Measurements from ENCODE around the gene RFFL.

RFFL gene

DNA sequence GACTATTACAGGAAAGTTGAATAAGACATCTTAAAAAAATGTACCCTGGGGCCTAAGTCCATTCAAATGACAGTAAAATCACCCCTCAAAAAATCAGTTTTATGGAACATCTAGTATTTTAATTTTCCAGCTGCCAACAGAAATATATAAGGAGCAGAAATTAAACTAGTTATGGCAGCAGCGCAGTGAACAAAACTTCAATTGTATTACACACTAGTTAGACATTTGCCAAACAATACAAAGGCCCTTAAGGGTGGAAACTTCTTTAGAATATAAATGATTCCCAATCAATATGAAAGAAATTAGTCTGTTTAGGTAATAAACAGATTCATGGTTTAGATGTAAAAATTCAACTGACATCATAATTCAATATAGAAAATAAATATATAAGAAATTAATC, 18.1 kb upstream of the RFFL start:
- no peak for DNase-seq (ENCODE audit: low spot score)

DNA sequence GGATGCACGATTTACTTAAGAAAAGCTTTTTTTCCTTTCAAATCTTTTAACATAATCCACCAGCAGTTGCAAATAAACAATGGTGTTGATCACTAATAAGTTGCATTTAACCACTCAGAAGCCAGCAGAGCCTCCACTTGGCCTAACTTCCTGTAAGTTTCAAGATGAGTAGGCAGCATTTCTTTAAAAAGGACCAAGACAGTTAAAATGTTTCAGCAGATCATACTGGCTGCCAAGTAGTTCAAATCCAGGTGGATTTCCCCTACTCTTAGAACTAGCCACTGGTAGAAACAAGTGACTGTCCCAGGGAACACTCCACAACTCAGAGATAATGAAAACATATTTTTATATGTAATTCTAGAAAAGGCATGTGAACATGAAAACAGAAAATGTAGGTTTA, 17.0 kb upstream of the RFFL start:
- peak; percentile 32 for DNase-seq (ENCODE audit: low spot score)

DNA sequence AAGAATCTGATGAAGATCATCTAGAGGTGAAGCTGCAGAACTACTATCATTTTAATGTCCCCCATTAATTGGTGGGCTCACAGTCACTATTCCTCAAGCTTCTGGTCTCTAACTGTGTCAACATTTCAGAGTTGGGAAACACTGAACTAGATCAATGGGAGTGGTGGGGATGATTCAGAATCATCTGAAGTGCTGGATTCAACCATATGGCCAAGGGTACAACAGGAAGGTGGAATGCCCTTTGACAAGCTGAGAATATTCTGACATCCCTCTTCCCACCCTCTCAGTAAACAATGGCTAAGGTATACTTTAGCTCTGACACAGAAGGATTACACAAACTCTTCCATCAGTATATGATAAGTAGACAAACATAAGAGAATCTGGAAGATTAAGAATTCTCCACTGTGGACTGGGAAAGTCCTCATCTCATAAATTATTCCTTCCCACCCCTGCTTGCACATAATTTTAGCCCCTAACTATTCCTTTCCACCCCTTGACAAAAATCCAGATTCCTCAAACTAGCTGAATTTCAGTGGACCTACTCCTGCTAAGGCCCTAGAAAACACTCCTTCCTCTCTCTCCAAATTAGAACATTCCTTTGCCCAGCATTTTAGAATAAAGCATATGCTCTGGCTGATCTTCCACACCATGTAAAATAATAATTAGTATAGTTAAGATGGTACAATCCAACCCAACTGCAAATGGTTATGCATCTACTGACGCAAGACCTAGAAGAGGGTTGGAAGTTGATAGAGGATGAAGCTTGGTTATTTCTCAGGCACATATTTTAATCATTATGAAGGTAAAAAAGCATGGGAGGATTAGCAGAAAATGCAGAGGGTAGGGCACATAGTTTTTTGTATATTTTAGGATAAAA, 16.3 kb upstream of the RFFL start:
- DNase-seq (ENCODE audit: low spot score): no peak

DNA sequence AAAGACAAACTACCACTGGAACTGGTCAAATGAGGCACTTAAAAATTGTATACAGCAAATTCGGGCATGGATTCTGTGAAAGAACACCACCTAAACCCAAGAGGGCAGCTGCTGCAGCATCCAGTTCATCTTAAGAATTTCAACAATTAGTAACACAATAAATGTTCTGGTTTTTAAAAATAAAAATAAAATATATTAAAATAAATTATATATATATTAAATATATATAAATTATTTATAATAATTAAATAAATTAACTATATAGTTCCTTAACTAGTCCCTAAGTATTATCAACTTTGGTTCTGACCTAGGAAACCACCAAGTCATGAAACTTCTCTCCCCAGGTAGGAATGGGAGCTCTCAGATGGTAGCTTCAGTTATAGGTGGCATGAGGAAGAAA, 13.4 kb upstream of the RFFL start:
- no peak for DNase-seq (ENCODE audit: low spot score)

DNA sequence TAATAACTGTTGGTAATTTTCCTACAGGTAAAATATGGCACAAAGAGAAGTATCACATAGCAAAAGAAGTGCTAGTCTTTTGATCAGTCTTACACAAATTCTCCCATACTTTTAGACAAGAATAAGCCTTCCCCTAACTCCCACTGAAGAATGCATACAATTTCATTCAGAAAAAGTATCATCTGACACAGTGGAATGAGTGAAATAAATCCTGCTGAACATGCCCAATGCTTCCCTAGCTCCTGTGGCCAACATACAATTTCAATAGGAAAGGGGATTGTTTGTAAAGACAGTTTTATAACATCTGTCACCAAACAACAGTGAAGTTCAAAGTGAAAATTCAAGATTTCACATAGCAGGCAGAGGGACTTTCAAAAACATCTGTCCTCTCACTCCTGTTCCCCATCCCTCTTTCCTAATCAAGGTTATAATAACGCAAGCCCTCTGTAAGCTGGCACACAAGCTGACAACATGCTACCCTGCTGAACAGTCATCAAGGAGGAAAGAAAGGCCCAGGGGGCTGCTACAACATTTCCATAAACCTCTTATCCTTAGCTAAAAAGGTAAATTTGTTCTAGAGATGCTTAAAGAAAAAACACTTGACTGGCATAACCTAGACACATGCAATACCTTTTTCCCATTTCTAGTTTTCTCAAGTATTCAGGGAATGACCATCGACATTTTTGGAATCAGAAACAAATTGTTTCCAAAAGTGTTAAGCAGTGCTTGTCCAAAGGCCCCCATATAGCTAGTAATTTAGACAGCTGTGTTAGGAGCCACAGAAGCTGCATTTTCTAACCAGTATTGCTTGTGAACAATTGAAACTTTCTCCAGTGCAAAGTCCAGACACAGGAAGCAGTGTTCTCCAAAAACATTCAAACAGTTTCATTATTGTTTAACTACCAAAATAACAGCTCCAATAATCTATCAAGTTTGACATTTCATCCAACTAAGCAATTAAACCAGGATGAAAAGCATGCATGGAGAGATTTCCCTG, 11.5 kb upstream of the RFFL start:
- DNase-seq (ENCODE audit: low spot score): no peak

DNA sequence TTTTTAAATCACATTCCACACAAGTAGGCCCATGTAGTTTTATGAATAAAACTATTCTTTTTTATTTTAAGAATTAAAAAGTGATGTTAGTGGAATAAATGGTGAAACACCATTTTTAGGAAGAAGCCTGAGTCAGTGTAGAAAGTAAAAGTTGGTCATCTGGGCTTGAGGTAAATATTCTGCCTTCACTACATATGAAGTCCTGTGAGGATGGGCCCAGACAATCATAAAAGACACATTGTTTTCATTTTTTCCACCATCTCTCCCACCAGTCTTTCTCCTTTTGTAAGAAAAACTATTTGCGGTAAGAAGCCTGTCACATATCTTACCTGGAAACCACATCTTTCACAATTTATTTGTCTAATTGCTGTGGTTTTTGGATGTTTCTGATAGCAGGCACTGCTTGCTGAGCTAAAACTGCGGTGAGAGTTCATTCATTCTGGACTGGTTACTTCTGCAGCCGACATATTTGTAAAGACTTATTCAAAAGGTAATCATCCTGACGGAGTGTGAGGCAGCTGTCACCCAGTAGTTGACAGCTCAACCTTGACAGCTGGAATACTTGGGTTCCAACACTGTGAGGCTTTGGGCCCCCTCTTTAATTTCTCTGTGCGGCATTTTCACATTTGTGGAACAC, 10.6 kb upstream of the RFFL start:
- peak; percentile 47 for DNase-seq (ENCODE audit: low spot score)

DNA sequence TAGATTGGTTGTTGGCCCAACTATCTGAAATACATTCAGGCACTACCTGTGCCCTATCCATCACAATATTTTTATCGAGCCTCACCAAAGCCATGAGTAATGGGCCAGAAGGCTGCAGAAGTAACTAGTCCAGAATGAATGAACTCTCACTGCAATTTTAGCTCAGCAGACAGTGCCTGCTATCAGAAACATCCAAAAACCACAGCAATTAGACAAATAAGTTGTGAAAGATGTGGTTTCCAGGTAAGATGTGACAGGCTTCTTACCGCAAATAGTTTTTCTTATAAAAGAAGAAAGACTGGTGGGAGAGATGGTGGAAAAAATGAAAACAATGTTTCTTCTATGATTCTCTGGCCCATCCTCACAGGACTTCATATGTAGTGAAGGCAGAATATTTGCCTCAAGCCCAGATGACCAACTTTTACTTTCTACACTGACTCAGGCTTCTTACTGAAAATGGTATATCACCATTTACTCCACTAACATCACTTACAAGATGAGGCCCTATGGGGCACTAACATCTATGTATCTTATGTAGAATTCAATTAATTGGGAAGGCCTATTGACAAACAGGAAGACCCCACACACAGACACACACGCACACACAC, 9.8 kb upstream of the RFFL start:
- peak; percentile 70 for DNase-seq (ENCODE audit: low spot score)

DNA sequence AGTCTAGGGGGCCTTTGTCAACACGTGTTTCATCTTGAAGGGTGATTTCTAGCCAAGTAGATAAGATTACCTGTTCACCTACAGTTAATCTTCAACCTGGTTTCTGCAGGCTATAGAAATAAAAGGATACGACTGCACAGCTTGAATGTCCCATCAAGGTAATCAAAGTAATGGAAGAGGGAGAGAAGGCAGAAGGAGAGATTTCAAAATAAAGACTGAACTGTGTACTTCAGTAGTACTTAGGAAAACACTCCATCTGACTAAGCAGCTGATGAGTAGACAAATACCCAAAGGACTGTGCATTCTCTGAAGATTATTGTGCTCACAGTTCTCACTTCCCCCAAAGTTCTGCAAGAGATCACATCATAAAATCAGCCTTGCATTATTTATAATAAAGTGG, 5.8 kb upstream of the RFFL start:
- DNase-seq (ENCODE audit: low spot score): no peak

DNA sequence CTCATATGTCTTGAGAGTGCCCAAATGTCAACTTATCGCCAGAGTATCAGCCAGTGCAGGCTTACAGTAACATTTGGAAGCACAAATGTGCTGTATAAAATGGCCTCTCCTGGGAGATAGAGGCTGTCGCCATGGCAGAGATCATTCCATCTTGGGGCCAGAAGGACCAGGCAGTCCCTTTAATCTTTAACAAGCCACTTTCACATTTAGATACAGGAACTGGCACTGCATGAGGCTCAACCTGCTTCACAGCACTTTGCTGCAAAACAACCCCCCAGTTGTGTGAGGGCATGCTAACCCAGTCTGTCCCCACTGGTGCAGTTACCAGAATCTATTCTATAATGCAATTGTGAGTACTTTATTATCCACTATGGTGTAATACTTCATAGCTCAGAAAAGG, 4.7 kb upstream of the RFFL start:
- no peak for DNase-seq (ENCODE audit: low spot score)

DNA sequence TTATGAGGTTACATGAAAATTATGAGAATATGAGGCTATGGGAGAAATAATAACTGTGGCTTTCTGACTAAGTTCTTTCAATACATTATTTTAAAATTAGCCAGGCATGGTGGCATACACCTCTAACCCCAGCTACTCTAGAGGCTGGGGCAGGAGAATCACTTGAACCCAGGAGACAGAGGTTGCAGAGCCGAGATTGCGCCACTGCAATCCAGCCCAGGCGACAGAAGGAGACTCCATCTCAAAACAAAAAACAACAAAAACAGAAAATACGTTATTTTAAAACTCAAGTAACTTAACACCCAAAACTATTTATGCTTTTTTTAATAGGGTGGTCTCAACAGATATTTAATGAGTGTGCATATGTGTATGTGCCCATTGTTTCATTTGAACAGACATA, 2.4 kb upstream of the RFFL start:
- no peak for DNase-seq (ENCODE audit: low spot score)

DNA sequence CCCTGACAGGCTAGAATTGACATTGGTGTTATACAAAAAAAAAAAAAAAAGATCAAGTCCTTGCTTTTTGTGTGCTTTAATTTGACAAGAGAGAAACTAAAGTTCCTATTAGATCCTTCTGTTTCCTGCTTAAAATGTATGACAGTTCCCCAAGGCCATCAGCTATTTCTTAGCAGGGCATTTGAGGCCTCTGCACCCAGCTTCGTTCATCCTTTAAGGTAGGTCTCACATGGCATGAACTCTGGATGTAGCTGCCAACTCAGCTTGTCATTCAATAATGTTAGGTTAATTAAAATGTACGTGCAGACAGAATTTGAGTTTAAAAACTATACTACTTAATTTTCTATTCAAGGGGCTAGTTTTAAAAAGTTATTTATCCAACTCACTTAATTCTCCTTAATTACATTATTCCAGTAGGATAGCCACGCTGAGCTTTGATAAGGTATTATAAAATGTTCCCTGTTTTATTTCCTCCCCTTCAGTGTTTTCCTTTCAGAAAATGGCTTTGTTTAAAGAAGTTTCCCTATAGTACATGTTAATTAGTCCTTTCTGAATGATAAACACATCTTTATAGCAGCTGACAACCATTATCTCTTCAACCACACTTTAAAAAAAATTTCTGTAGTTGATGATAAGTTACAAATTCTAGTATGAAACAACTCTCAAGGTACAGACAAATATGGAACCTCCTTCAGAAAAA, 1.2 kb upstream of the RFFL start:
- no peak for DNase-seq (ENCODE audit: low spot score)

DNA sequence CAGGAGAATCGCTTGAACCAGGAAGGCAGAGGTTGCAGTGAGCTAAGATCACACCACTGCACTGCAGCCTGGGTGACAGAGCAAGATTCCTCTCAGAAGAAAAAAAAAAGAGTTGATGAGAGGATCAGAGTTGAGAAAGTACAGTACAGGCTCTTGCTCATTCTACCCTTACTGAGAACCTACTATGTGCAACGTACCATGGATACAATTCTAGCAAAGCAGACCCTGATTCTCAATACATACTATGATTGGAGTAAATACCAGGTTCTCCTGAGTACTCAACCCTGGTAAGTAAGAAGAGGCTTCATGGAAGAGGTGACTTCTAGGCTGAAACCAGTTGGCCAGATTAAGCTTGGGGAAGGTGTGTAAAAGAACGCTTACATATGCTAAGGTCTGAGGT, 1.2 kb downstream of the RFFL start:
- no peak for DNase-seq (ENCODE audit: low spot score)

DNA sequence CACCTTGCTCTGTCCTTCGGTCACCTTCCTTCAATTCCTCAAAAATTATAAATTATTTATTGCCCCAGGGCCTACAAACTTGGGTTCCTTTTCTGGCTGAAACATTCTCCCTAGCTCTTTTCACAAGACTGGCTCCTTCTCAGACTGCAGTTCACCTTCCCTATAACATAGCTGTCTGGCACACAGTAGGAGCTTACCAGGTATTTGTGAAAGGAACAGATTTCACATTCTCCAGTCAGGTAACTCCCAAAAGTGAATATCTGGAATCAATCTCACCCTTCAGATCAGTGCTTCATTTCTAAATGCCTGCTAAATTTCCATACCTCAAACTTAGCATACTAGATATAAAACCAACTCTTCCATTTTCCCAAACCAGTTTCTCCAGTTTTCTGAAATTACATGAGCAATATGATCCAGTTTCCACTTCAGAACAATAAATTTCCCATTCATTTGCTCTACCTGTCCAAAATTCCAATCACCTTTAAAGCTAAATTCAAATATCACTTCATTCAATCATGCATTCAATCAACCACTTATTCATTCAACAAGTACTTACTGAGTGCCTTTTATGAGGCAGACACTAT, 6.1 kb downstream of the RFFL start:
- no peak for DNase-seq (ENCODE audit: low spot score)

DNA sequence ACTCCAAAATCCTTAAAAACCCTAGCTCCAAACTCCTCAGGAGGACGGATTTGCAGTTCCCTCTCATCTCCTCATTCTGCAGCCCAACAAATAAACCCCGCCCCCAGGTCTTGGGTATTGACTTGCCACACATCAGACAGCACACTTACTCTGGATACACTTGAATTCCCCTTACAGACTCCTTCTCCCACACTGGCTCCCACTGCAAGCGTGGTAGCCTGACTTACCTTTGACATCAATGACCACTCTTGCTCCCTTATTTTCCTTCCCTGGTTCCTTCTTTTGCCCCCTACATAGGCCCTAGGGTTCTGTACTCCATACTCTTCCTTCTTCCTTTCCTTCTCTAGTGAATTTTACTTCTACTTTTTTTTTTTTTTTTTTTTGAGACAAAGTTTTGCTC, 7.5 kb downstream of the RFFL start:
- DNase-seq (ENCODE audit: low spot score): no peak

DNA sequence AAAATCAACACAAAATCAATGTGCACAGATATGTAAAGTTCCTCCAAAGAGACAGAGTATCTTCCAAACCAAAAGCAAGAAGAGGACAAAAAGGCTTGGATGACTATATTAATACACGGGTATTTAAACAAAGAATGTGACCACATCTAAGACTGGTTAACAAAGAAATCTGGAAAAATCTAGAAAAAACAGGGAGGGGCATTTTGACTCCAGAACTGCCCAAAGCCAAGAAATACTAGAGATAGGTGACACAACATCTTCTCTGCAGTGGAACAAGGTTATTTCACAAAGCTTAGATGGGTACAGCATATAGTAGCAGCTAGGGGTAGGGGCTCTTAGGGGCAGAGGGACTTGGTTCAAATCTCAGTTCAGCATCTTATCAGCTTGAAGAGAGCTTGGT, 10.3 kb downstream of the RFFL start:
- DNase-seq (ENCODE audit: low spot score): no peak

DNA sequence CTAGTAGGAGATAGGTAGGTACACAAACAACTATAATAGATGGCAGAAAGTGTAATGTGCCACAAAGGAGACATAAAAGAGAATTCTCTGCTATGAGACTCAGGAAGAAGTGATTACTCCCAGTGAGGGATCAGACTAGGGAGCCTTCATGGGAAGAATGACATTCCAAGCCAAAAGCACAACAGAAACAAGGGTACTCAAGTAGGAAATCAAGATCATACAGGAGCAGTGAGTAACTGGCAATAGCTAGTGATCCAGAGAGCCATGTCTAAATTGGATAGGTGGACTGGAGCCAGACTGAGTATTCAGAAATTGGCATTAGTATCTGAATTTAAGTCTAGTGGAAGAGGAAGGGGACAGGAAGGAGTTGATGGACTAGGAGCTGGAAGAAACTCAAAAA, 10.7 kb downstream of the RFFL start:
- DNase-seq (ENCODE audit: low spot score): no peak

DNA sequence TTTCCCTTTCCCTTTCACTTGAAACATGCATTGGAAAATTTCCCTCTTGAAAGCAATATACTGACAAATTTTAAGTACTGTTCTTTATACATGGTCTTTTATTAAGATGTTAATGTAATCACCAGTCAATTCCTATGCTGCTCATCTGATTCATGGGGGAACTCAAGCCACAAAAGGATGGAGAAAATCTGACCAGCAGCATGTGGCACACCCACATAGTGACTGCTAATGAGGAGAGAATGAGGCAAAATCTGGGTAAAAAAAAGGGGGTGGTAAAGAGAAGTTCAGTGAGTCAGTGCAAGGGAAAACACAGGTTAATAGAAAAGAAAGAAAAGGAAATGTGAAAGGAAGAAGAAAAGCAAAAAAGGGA, 11.3 kb downstream of the RFFL start:
- DNase-seq (ENCODE audit: low spot score): no peak

DNA sequence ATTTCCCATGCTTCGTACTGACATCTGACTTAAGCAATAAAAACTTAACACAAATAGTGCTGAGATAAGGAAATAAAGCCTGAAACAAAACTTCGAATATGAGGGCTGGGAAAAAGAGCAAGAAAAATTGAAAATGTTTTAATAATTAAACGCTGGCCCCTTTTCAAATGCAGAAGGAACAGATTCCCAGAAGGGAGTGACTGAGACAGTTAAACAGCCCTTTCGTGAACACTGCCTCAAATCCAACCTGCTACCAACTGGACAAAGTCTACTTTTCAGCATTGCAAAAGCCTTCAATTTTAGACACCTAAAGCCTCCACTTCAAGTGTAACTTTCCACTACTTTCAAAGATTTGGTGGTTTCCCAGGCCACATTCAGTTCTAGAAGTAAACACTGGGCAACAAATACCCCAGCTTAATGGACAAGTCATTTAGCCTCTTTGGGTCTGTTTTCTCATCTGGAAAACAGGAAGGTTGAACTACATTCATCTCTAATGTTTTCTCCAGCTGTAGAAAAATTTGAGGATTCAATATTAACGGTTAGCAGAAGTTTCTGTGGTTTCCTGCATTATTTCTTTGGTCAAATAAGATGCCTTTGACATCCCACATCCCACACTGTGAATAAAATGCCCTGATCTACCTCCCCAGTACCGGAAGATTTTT, 11.8 kb downstream of the RFFL start:
- no peak for DNase-seq (ENCODE audit: low spot score)

DNA sequence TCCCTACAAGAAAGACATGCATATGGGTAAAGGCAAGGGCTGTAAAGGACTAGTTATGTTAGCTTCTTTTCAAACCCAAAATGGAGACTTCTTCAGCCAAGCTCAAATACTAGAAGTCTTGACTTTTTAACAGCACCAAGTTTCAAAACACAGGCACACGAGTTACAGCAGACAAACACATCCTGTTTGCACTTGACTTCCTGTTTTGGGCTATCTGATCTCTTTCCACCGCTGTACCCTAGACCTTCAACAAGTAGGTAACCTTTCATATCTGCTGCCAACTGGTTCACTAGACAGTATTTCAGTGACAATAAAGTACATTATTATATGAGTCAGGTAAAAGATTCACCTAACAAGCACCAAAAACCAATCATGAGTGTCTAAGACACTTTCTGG, 12.3 kb downstream of the RFFL start:
- DNase-seq (ENCODE audit: low spot score): peak; percentile 88

DNA sequence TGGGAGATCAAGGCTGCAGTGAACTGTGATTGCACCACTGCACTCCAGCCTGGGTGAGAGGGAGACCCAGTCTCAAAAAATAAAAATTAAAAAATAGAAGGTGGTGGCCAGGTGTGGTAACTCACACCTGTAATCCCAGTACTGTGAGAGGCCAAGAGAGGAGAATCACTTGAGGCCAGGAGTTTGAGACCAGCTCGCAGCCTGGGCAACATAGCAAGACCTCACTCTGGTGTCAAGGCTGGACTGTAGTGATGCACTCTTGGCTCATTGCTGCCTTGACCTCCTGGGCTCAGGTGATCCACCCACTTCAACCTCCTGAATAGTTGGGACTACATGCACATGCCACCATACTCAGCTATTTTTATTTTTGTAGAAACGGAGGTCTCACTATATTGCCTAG, 13.3 kb downstream of the RFFL start:
- DNase-seq (ENCODE audit: low spot score): no peak

All from CD4-positive, alpha-beta T cell treated with Interleukin-2 at 100 ng/mL for 4 hours (primary cell).